GM23338 (cell line): Measurements from ENCODE around the gene FOXN1.

Experiments
- CTCF ChIP-seq, 2 experiments: fragments of 200-600 bp in 1 of 2; sonication (generic) in 1 of 2; conservative IDR thresholded peaks; 2 replicates each; pipeline versions ENCODE4 v1.5.1 to v1.6.1; 2016 to 2017; ENCODE audit warnings: antibody characterized with exemption in 2 of 2, low read depth in 2 of 2, mild to moderate bottlenecking in 2 of 2, moderate library complexity in 1 of 2
- POLR2AphosphoS5 ChIP-seq: IDR thresholded peaks from 2 replicates; pipeline ENCODE4 v1.6.1; 2016; ENCODE audit warnings: antibody characterized with exemption, low read depth
- REST ChIP-seq: IDR thresholded peaks from one replicate; pipeline ENCODE4 v1.6.1; 2018; ENCODE audit warnings: antibody characterized with exemption; ENCODE audit not compliant: unreplicated experiment
- ZNF331 ChIP-seq: fragments of 250-450 bp; sonication (Bioruptor Pico); IDR thresholded peaks from 2 replicates; pipeline ENCODE4 v1.5.0; 2020; ENCODE audit warnings: low read depth, mild to moderate bottlenecking, moderate library complexity

- TF ChIP-seq POLR2AphosphoS5 = no peak
- TF ChIP-seq ZNF331 (CRISPR knock-in tag) = no peak
- no peak for TF ChIP-seq CTCF (conservative IDR thresholded peaks at IDR 0.05; ENCODE audit: low read depth in 2 of 2)
- no peak for TF ChIP-seq REST
These were observed 22.9 kb downstream of the FOXN1 start for GRCh38 chr17:28529013-28529400.
